H9 (cell line): ENCODE results near the gene NAB2. TPM values are rescaled to one million over a fixed set of nuclear protein-coding genes. Genes with fewer than 3 reads are reported as not detected.

Experiments
- DNase-seq: peaks from one replicate; pipeline ENCODE4 v3.0.0-alpha.2; 2017
- H2AFZ ChIP-seq: one replicate; pipeline ENCODE4 v1.6.1; 2013; ENCODE audit warnings: mild to moderate bottlenecking, low read length, control low read depth, moderate library complexity
- H2AK5ac ChIP-seq: 2 replicates; pipeline ENCODE4 v1.6.1; 2013; ENCODE audit warnings: low read length, control low read depth, mixed read lengths; ENCODE audit not compliant: insufficient read length
- H2BK120ac ChIP-seq: one replicate; pipeline ENCODE4 v1.6.1; 2013; ENCODE audit warnings: low read depth, mild to moderate bottlenecking, low read length, control low read depth, inconsistent platforms; ENCODE audit not compliant: poor library complexity, severe bottlenecking
- H2BK12ac ChIP-seq: 2 replicates; pipeline ENCODE4 v1.6.1; 2013; ENCODE audit warnings: low read length, control low read depth, mixed read lengths, low read depth; ENCODE audit not compliant: insufficient read length
- H2BK15ac ChIP-seq: 2 replicates; pipeline ENCODE4 v1.6.1; 2013; ENCODE audit warnings: low read depth, low read length, control low read depth
- H2BK20ac ChIP-seq: one replicate; pipeline ENCODE4 v1.6.1; 2013; ENCODE audit warnings: low read depth, mild to moderate bottlenecking, low read length, control low read depth, inconsistent platforms; ENCODE audit not compliant: poor library complexity, severe bottlenecking
- H2BK5ac ChIP-seq: 2 replicates; pipeline ENCODE4 v1.6.1; 2013; ENCODE audit warnings: low read length, control low read depth, mixed read lengths; ENCODE audit not compliant: insufficient read length
- H3K14ac ChIP-seq: 2 replicates; pipeline ENCODE4 v1.6.1; 2013; ENCODE audit warnings: low read length, control low read depth; ENCODE audit not compliant: insufficient read depth
- H3K18ac ChIP-seq: 2 replicates; pipeline ENCODE4 v1.6.1; 2013; ENCODE audit warnings: low read depth, mild to moderate bottlenecking, mixed read lengths, low read length, control low read depth; ENCODE audit not compliant: insufficient read length
- H3K23ac ChIP-seq: 2 replicates; pipeline ENCODE4 v1.6.1; 2013; ENCODE audit warnings: low read length, control low read depth, mixed read lengths, low read depth; ENCODE audit not compliant: insufficient read length
- H3K23me2 ChIP-seq: 2 replicates; pipeline ENCODE4 v1.6.1; 2013; ENCODE audit warnings: low read depth, mild to moderate bottlenecking, mixed read lengths, low read length, control low read depth; ENCODE audit not compliant: insufficient read length, poor library complexity, severe bottlenecking
- H3K27ac ChIP-seq: 2 replicates; pipeline ENCODE4 v1.5.1; 2013; ENCODE audit warnings: low read length, control low read depth, mixed read lengths, low read depth; ENCODE audit not compliant: insufficient read length
- H3K27me3 ChIP-seq: 2 replicates; pipeline ENCODE4 v1.6.1; 2013; ENCODE audit warnings: low read length, control low read depth, inconsistent platforms; ENCODE audit not compliant: insufficient read depth
- H3K4ac ChIP-seq: 2 replicates; pipeline ENCODE4 v1.6.1; 2013; ENCODE audit warnings: low read depth, mild to moderate bottlenecking, control low read depth, inconsistent platforms, low read length, moderate library complexity
- H3K4me1 ChIP-seq: 2 replicates; pipeline ENCODE4 v1.6.1; 2013; ENCODE audit warnings: low read length, control low read depth, inconsistent platforms; ENCODE audit not compliant: insufficient read depth
- H3K4me2 ChIP-seq: 2 replicates; pipeline ENCODE4 v1.6.1; 2013; ENCODE audit warnings: low read length, control low read depth, mixed read lengths; ENCODE audit not compliant: insufficient read length, insufficient read depth
- H3K56ac ChIP-seq: 2 replicates; pipeline ENCODE4 v1.6.1; 2013; ENCODE audit warnings: low read depth, mild to moderate bottlenecking, mixed read lengths, low read length, control low read depth; ENCODE audit not compliant: insufficient read length
- H3K79me1 ChIP-seq: 2 replicates; pipeline ENCODE4 v1.6.1; 2013; ENCODE audit warnings: low read depth, mild to moderate bottlenecking, moderate library complexity, low read length, control low read depth, inconsistent platforms; ENCODE audit not compliant: insufficient read depth, poor library complexity, severe bottlenecking
- H3K79me2 ChIP-seq: 2 replicates; pipeline ENCODE4 v1.6.1; 2013; ENCODE audit warnings: low read length, control low read depth, inconsistent platforms; ENCODE audit not compliant: insufficient read depth
- H3K9ac ChIP-seq: 2 replicates; pipeline ENCODE4 v1.6.1; 2013; ENCODE audit warnings: low read length, control low read depth, mixed read lengths; ENCODE audit not compliant: insufficient read length; ENCODE audit errors: extremely low read depth
- H3K9me3 ChIP-seq: one replicate; pipeline ENCODE4 v1.6.1; 2013; ENCODE audit warnings: low read depth, low read length, inconsistent platforms; ENCODE audit not compliant: control insufficient read depth
- H3T11ph ChIP-seq: one replicate; pipeline ENCODE4 v1.6.1; 2013; ENCODE audit warnings: mild to moderate bottlenecking, low read length, control low read depth, inconsistent platforms
- H4K20me1 ChIP-seq: one replicate; pipeline ENCODE4 v1.6.1; 2013; ENCODE audit not compliant: control insufficient read depth, insufficient read length, insufficient read depth
- H4K5ac ChIP-seq: 2 replicates; pipeline ENCODE4 v1.6.1; 2013; ENCODE audit warnings: low read depth, mild to moderate bottlenecking, mixed read lengths, low read length, control low read depth; ENCODE audit not compliant: insufficient read length
- H4K8ac ChIP-seq: replicated peaks from 2 replicates; pipeline ENCODE4 v1.6.1; 2013; ENCODE audit warnings: low read length, control low read depth, mixed read lengths, low read depth; ENCODE audit not compliant: insufficient read length
- H4K91ac ChIP-seq: 2 replicates; pipeline ENCODE4 v1.6.1; 2013; ENCODE audit warnings: low read depth, mild to moderate bottlenecking, moderate library complexity, mixed read lengths, low read length, control low read depth; ENCODE audit not compliant: insufficient read length
- H3K27ac Mint-ChIP-seq, 3 experiments: 2 replicates in 2 of 3; 3 replicates in 1 of 3; pipeline ENCODE4 v1.8.0; 2020 to 2021; ENCODE audit warnings: mixed read lengths in 3 of 3, mild to moderate bottlenecking in 1 of 3, moderate library complexity in 1 of 3
- H3K27me3 Mint-ChIP-seq: 2 replicates; pipeline ENCODE4 v1.8.0; 2021; ENCODE audit warnings: low read depth, mild to moderate bottlenecking, moderate library complexity, mixed read lengths
- H3K36me3 Mint-ChIP-seq, 3 experiments: 2 replicates in 2 of 3; 3 replicates in 1 of 3; pipeline ENCODE4 v1.8.0; 2020 to 2021; ENCODE audit warnings: low read depth in 3 of 3, mixed read lengths in 3 of 3; ENCODE audit not compliant: insufficient read depth in 1 of 3
- H3K4me1 Mint-ChIP-seq, 2 experiments: 2 replicates each; pipeline ENCODE4 v1.8.0; 2020; ENCODE audit warnings: mixed read lengths in 2 of 2
- H3K4me3 Mint-ChIP-seq, 2 experiments: 2 replicates in 1 of 2; 3 replicates in 1 of 2; pipeline ENCODE4 v1.8.0; 2020 to 2021; ENCODE audit warnings: mild to moderate bottlenecking in 2 of 2, mixed read lengths in 2 of 2, moderate library complexity in 1 of 2
- H3K9me3 Mint-ChIP-seq, 2 experiments: 2 replicates in 1 of 2; 3 replicates in 1 of 2; pipeline ENCODE4 v1.8.0; 2020; ENCODE audit warnings: mild to moderate bottlenecking in 2 of 2, mixed read lengths in 2 of 2, moderate library complexity in 1 of 2
- CTCF ChIP-seq: fragments of 200-600 bp; sonication (generic); conservative IDR thresholded peaks from 3 replicates; pipeline ENCODE4 v1.8.0; 2021; ENCODE audit warnings: antibody characterized with exemption, mild to moderate bottlenecking
- total RNA-seq: library from RNA; stranded (reverse); gene quantifications from 2 replicates; pipeline ENCODE4 v1.2.1, GENCODE V29; 2021

NAB2 gene
- total RNA-seq, 1 experiment from 2014 or later: 67.8 TPM

GRCh38 chr12:57129889-57130288 lies 41.0 kb downstream of the NAB2 start:
- peak overlapping the region; percentile 76 to 97 (median 77); a peak in 5 of 7 replicates for H3K27ac Mint-ChIP-seq
- TF ChIP-seq CTCF: no peak

More at GRCh38 chr12:57129889-57130288, 41.0 kb downstream of the NAB2 start:
- Mint-ChIP-seq H3K27me3 (no peaks in the 10 kb centered on the region; the same call in 1 of the 2 replicates), H3K9me3 (no peaks in the 10 kb centered on the region), H3K36me3 (peaks cover 0 to 8% (median 0%) of the 10 kb centered on the region in 3 experiments; a peak in 2 of 7 replicates), H3K4me1 (peaks cover 62 to 66% of the 10 kb centered on the region in 2 experiments), H3K4me3 (peak overlapping the region; percentile 86 to 91)
- no peak overlapping the region for H4K8ac ChIP-seq
- H2BK15ac ChIP-seq: no peak overlapping the region
- H3T11ph ChIP-seq: no peak overlapping the region
- H2BK20ac ChIP-seq: no peak overlapping the region
- peaks cover 23% of the 10 kb centered on the region; the same call in 1 of the 2 replicates for H3K79me2 ChIP-seq
- H4K5ac ChIP-seq: no peak overlapping the region
- no peak overlapping the region for H2AK5ac ChIP-seq
- H3K23me2 ChIP-seq: peaks cover 7% of the 10 kb centered on the region
- H3K4me2 ChIP-seq: peak overlapping the region; percentile 56
- no peaks in the 10 kb centered on the region for H3K27me3 ChIP-seq
- peaks cover 30% of the 10 kb centered on the region for H3K4me1 ChIP-seq
- H3K79me1 ChIP-seq: peaks cover 11% of the 10 kb centered on the region
- no peak overlapping the region for H3K14ac ChIP-seq
- H3K27ac ChIP-seq: no peak overlapping the region
- H2BK5ac ChIP-seq: no peak overlapping the region
- no peak overlapping the region for H3K23ac ChIP-seq
- no peak overlapping the region for H3K18ac ChIP-seq
- no peak for DNase-seq
- no peaks in the 10 kb centered on the region for H3K9me3 ChIP-seq
- H3K56ac ChIP-seq: no peak overlapping the region
- H4K20me1 ChIP-seq: no peaks in the 10 kb centered on the region
- no peak overlapping the region for H2BK12ac ChIP-seq
- no peak overlapping the region for H2AFZ ChIP-seq
- no peak overlapping the region for H4K91ac ChIP-seq
- H3K9ac ChIP-seq: no peak overlapping the region
- H2BK120ac ChIP-seq: no peak overlapping the region
- no peak overlapping the region for H3K4ac ChIP-seq
